A673 (cell line): ENCODE measurements around the gene CCSER1. TPM values are rescaled to one million over a fixed set of nuclear protein-coding genes. Genes with fewer than 3 reads are reported as not detected.

ENCODE experiments used
- BruUV-seq: library from RNA; stranded (reverse); fragments of 400-500 nt; replicated peaks from 2 replicates; lab custom pipeline; 2021; lab: Mats Ljungman, UMichigan
- CTCF ChIA-PET: fragments of 300-600 bp; sonication (Branson Sonifier 250); formaldehyde crosslinking; loops from one replicate; lab custom pipeline; 2022; ENCODE audit warnings: antibody characterized with exemption; lab: Charles Lee
- POLR2A ChIA-PET: fragments of 300-600 bp; sonication (Branson Sonifier 250); formaldehyde crosslinking; loops from one replicate; lab custom pipeline; 2022; ENCODE audit warnings: antibody characterized with exemption; ENCODE audit not compliant: low non-redundant PET; lab: Charles Lee
- DNase-seq: peaks from one replicate; pipeline ENCODE4 v3.0.0-alpha.2; 2015; ENCODE audit warnings: low spot score
- H3K27ac ChIP-seq: fragments of 200-600 bp; sonication (generic); 2 replicates; pipeline ENCODE4 v1.5.1; 2016; ENCODE audit warnings: mixed run types, low read depth, mild to moderate bottlenecking, mixed read lengths, antibody characterized with exemption, low read length; ENCODE audit not compliant: poor library complexity, severe bottlenecking
- H3K27me3 ChIP-seq: fragments of 200-600 bp; sonication (generic); replicated peaks from 2 replicates; pipeline ENCODE4 v1.6.1; 2017; ENCODE audit warnings: mixed run types, low read depth, mild to moderate bottlenecking, mixed read lengths, antibody characterized with exemption, low read length; ENCODE audit not compliant: insufficient read depth, poor library complexity
- H3K36me3 ChIP-seq: fragments of 200-600 bp; sonication (generic); 2 replicates; pipeline ENCODE4 v1.6.1; 2016; ENCODE audit warnings: mixed run types, mild to moderate bottlenecking, mixed read lengths, antibody characterized with exemption, low read length; ENCODE audit not compliant: insufficient read depth, poor library complexity, severe bottlenecking
- H3K4me1 ChIP-seq: fragments of 200-600 bp; sonication (generic); 2 replicates; pipeline ENCODE4 v1.6.1; 2017; ENCODE audit warnings: mixed run types, mild to moderate bottlenecking, mixed read lengths, antibody characterized with exemption, low read length; ENCODE audit not compliant: insufficient read depth, poor library complexity, severe bottlenecking
- H3K4me3 ChIP-seq: fragments of 200-600 bp; sonication (generic); 2 replicates; pipeline ENCODE4 v1.5.1; 2016; ENCODE audit warnings: low read depth, mixed run types, mild to moderate bottlenecking, mixed read lengths, low read length; ENCODE audit not compliant: poor library complexity, severe bottlenecking
- H3K9me3 ChIP-seq: fragments of 200-600 bp; sonication (generic); 2 replicates; pipeline ENCODE4 v1.6.1; 2016; ENCODE audit warnings: mixed run types, low read depth, mild to moderate bottlenecking, mixed read lengths, antibody characterized with exemption, low read length; ENCODE audit not compliant: poor library complexity, severe bottlenecking
- EZH2 ChIP-seq: fragments of 200-600 bp; sonication (generic); IDR thresholded peaks from 2 replicates; pipeline ENCODE4 v1.6.1; 2017; ENCODE audit warnings: borderline replicate concordance, low read depth, mild to moderate bottlenecking, mixed read lengths, antibody characterized with exemption, low read length; ENCODE audit not compliant: poor library complexity, severe bottlenecking
- intact Hi-C: fragments of 100-400 bp; cut with micrococcal nuclease; formaldehyde crosslinking; loops from one replicate; pipeline ENCODE4 v1.10.0; 2022; ENCODE audit not compliant: unreplicated experiment
- total RNA-seq: library from RNA; stranded (reverse); gene quantifications from 2 replicates; pipeline ENCODE4 v1.2.3, GENCODE V29; 2021
- TF ChIP-seq, protein P1 (sequence below): fragments of 300-800, 200-600 bp; sonication (generic); conservative IDR thresholded peaks from 2 replicates; pipeline ENCODE4 v1.5.1; 2017; ENCODE audit warnings: low read depth, mild to moderate bottlenecking, antibody characterized with exemption, low read length, moderate library complexity, mixed read lengths

Gene CCSER1
- total RNA-seq, 1 experiment from 2014 or later, result not detected

DNA sequence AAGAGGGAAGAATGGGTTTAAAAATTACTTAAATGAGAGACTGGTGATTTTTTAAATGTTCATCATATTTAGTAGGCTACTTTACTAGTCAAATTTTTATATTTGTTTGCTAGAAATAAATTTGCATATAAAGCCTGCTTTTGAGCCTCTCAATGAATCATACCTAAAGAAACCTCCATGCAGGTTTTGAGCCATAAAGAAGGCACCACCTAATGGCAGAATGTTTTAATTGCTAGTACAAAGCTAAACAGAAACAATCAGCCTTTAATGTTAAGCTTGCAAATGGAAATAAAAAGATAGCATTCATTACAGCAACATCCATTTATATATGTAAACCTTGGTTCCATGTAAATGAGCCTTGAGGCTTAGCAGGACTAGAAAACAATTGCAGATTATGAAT, 989.7 kb downstream of the CCSER1 start:
- Histone ChIP-seq H3K36me3 (no peaks in the 10 kb centered on the region), H3K4me3 (no peak overlapping the region), H3K27ac (no peak overlapping the region), H3K27me3 (no peaks in the 10 kb centered on the region), H3K4me1 (no peaks in the 10 kb centered on the region), H3K9me3 (no peaks in the 10 kb centered on the region)
- peak; percentile 1 for DNase-seq
- BruUV-seq, result no TSS peak
- intact Hi-C loops, result no loop called here
- POLR2A ChIA-PET, result no interaction called here
- CTCF ChIA-PET, result no interaction called here
- TF ChIP-seq EZH2, result no peak
- TF ChIP-seq, protein P1, sequence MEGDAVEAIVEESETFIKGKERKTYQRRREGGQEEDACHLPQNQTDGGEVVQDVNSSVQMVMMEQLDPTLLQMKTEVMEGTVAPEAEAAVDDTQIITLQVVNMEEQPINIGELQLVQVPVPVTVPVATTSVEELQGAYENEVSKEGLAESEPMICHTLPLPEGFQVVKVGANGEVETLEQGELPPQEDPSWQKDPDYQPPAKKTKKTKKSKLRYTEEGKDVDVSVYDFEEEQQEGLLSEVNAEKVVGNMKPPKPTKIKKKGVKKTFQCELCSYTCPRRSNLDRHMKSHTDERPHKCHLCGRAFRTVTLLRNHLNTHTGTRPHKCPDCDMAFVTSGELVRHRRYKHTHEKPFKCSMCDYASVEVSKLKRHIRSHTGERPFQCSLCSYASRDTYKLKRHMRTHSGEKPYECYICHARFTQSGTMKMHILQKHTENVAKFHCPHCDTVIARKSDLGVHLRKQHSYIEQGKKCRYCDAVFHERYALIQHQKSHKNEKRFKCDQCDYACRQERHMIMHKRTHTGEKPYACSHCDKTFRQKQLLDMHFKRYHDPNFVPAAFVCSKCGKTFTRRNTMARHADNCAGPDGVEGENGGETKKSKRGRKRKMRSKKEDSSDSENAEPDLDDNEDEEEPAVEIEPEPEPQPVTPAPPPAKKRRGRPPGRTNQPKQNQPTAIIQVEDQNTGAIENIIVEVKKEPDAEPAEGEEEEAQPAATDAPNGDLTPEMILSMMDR, result peak; percentile 24; the same call in 1 of the 2 replicates

DNA sequence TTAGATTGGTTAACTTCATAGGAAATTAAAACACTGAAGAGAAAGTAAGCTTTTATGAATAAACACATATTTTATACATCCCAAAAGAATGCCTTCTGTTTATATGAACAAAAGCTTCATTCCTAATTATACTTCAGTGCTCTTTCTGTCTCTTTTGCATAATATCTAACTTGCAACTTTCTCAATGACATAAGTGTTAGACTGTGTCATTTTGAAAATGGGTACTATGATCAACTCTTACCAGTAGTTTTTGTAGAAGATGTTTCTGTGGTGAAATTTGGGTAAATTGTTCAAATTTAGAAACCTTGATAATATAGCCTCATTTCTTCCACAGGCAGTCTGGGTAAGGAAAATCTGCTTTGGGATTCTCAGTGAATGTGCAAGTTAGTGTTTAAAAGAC, 991.4 kb downstream of the CCSER1 start:
- Histone ChIP-seq H3K9me3 (no peaks in the 10 kb centered on the region), H3K27me3 (no peaks in the 10 kb centered on the region), H3K4me3 (no peak overlapping the region), H3K36me3 (no peaks in the 10 kb centered on the region), H3K27ac (no peak overlapping the region), H3K4me1 (no peaks in the 10 kb centered on the region)
- no peak for DNase-seq
- no peak for TF ChIP-seq EZH2
- TF ChIP-seq, protein P1, result no peak
- ChIA-PET CTCF (no interaction called here), POLR2A (no interaction called here)
- intact Hi-C loops, result no loop called here
- no TSS peak for BruUV-seq

DNA sequence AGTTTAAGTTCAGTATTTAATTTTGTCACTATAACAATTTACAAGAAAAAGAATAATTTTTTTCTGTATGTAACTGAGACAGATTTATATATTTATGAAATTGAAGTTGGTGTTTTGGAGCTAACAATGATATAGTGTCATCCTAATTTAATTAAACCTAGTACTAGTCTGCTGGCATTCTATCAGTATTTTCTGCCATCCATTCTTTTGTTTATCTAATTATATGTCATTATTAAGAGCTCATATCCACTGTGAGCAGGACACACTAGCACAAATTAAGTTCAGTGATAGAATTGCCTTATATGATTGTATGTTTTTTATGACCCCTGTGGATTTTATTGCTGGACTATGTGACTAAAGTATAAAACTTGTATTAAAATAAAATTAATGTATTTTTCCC, 996.5 kb downstream of the CCSER1 start:
- no TSS peak for BruUV-seq
- TF ChIP-seq EZH2, result no peak
- TF ChIP-seq, protein P1, result no peak
- Histone ChIP-seq H3K4me1 (no peaks in the 10 kb centered on the region), H3K36me3 (no peaks in the 10 kb centered on the region), H3K9me3 (no peaks in the 10 kb centered on the region), H3K27ac (no peak overlapping the region), H3K4me3 (no peak overlapping the region), H3K27me3 (no peaks in the 10 kb centered on the region)
- DNase-seq, result no peak
- CTCF ChIA-PET, result no interaction called here
- intact Hi-C loops, result no loop called here
- POLR2A ChIA-PET, result no interaction called here
